Hematopoietic multipotent progenitor cell (in vitro differentiated cells): ENCODE data around the gene POLR3K. TPM values are rescaled to one million over a fixed set of nuclear protein-coding genes. Genes with fewer than 3 reads are reported as not detected.
"Not testable (repeated sequence)": the region's sequence is repeated elsewhere in the genome, so short reads cannot be mapped to it uniquely, and the experiment has no call there.

ENCODE experiments used
- DNase-seq, 3 donors: peaks; one replicate each; pipeline ENCODE4 v3.0.0-alpha.2; 2011 to 2015; ENCODE audit warnings: low read depth in 2 of 3, low spot score in 2 of 3
- small RNA-seq: library from RNA; depleted of rRNA; stranded (forward); fragments of <200 nt; gene quantifications from one replicate; pipeline ENCODE3, GENCODE V24; 2012
- total RNA-seq: library from RNA; depleted of rRNA; stranded (reverse); fragments of >200 nt; gene quantifications from one replicate; pipeline ENCODE4 v1.2.3, GENCODE V29; 2012

The POLR3K gene
- total RNA-seq, 1 donor: 9.4 TPM

GRCh38 chr16:24151-24550 lies 29.3 kb downstream of the POLR3K start:
- not testable (repeated sequence) for DNase-seq

GRCh38 chr16:20886-21285 lies 32.5 kb downstream of the POLR3K start:
- not testable (repeated sequence) for DNase-seq

DNA sequence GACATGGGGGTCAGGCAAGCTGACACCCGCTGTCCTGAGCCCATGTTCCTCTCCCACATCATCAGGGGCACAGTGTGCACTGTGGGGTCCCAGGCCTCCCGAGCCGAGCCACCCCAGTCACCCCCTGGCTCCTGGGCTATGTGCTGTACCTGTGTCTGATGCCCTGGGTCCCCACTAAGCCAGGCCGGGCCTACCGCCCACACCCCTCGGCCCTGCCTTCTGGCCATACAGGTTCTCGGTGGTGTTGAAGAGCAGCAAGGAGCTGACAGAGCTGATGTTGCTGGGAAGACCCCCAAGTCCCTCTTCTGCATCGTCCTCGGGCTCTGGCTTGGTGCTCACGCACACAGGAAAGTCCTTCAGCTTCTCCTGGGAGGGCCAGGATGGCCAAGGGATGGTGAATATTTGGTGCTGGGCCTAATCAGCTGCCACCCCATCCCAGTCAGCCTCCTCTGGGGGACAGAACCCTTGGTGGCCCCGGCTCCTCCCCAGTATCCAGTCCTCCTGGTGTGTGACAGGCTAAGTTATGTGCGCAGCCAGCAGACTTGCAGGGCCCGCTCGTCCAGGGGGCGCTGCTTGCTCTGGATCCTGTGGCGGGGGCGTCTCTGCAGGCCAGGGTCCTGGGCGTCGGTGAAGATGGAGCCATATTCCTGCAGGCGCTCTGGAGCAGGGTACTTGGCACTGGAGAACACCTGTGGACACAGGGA lies 36.2 kb downstream of the POLR3K start:
- DNase-seq: not testable (repeated sequence)

- not testable (repeated sequence) for DNase-seq
Measured at GRCh38 chr16:10772-11171, 42.6 kb downstream of the POLR3K start.

DNA sequence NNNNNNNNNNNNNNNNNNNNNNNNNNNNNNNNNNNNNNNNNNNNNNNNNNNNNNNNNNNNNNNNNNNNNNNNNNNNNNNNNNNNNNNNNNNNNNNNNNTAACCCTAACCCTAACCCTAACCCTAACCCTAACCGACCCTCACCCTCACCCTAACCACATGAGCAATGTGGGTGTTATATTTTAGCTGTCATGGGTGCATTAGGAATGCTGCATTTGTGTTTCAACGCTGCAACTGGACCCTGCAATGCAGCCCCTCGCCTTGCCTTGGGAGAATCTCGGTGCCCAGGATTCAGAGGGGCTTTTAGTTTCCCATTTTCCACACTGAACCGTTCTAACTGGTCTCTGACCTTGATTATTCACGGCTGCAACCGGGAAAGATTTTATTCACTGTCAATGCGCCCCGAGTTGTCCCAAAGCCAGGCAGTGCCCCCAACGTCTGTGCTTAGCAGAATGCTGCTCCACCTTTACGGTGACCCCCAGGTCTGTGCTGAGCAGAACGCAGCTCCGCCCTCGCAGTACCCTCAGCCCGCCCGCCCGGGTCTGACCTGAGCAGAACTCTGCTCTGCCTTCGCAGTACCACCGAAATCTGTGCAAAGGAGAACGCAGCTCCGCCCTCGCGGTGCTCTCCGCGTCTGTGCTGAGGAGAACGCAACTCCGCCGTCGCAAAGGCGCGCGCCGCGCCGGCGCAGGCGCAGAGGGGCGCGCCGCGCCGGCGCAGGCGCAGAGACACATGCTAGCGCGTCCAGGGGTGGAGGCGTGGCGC lies 43.3 kb downstream of the POLR3K start:
- DNase-seq: no peak

Small RNA genes within 50 kb of the gene (small RNA-seq; reads per million reads assigned to genes)
- gene MIR6859-4 (not detected), gene Z69720.2 (not detected)

Other genes with a start within 250 kb of the POLR3K start
- 12.4 TPM for gene SNRNP25, start 220 bp upstream of the POLR3K start, total RNA-seq
- gene RHBDF1, start 19.0 kb upstream of the POLR3K start, total RNA-seq: 11.3 TPM
- gene MPG, start 24.6 kb upstream of the POLR3K start, total RNA-seq: 194 TPM
- gene NPRL3, start 85.1 kb upstream of the POLR3K start, total RNA-seq: 36.9 TPM
- gene HBZ, start 99.0 kb upstream of the POLR3K start, total RNA-seq: not detected
- 1.3 TPM for gene HBM, start 112.4 kb upstream of the POLR3K start, total RNA-seq
- 169 TPM for gene HBA2, start 119.3 kb upstream of the POLR3K start, total RNA-seq
- 192 TPM for gene HBA1, start 123.1 kb upstream of the POLR3K start, total RNA-seq
- gene HBQ1, start 126.9 kb upstream of the POLR3K start, total RNA-seq: 3.8 TPM
- gene LUC7L, start 175.8 kb upstream of the POLR3K start, total RNA-seq: 50.4 TPM
- 47.4 TPM for gene FAM234A, start 181.2 kb upstream of the POLR3K start, total RNA-seq
- gene RGS11, start 222.3 kb upstream of the POLR3K start, total RNA-seq: 1.3 TPM
- gene ARHGDIG, start 227.0 kb upstream of the POLR3K start, total RNA-seq: 0.27 TPM
- gene PDIA2, start 229.6 kb upstream of the POLR3K start, total RNA-seq: 0.27 TPM